MCF 10A (cell line): Measurements from ENCODE around the gene RNF5. TPM values are rescaled to one million over a fixed set of nuclear protein-coding genes. Genes with fewer than 3 reads are reported as not detected.
A peak's percentile ranks its signal among the peaks of the same experiment; 100 is the strongest.

ENCODE experiments used
- BruUV-seq: library from RNA; stranded (reverse); fragments of 400-500 nt; replicated peaks from 2 replicates; lab custom pipeline; 2021; lab: Mats Ljungman, UMichigan
- CTCF ChIA-PET: fragments of 300-600 bp; sonication (Branson Sonifier 250); formaldehyde crosslinking; extraction: SDS; loops from one replicate; lab custom pipeline; 2021; ENCODE audit warnings: antibody characterized with exemption, inconsistent platforms; lab: Yijun Ruan, JAX
- POLR2A ChIA-PET: fragments of 300-600, 350-650 bp; sonication (Branson Sonifier 250); formaldehyde crosslinking; extraction: SDS; loops from one replicate; lab custom pipeline; 2020; ENCODE audit warnings: antibody characterized with exemption, inconsistent platforms; lab: Yijun Ruan, JAX
- DNase-seq: peaks from one replicate; pipeline ENCODE4 v3.0.0-alpha.2; 2018; ENCODE audit not compliant: unreplicated experiment
- H3K27ac Mint-ChIP-seq: one replicate; pipeline ENCODE4 v1.8.0; 2022; ENCODE audit warnings: mild to moderate bottlenecking, low read depth, mixed read lengths; ENCODE audit not compliant: unreplicated experiment
- H3K27me3 Mint-ChIP-seq: one replicate; pipeline ENCODE4 v1.8.0; 2022; ENCODE audit warnings: mixed read lengths; ENCODE audit not compliant: insufficient read depth, unreplicated experiment
- H3K36me3 Mint-ChIP-seq: one replicate; pipeline ENCODE4 v1.8.0; 2022; ENCODE audit warnings: mild to moderate bottlenecking, moderate library complexity, mixed read lengths; ENCODE audit not compliant: insufficient read depth, unreplicated experiment
- H3K4me1 Mint-ChIP-seq: one replicate; pipeline ENCODE4 v1.8.0; 2022; ENCODE audit warnings: mixed read lengths; ENCODE audit not compliant: insufficient read depth, unreplicated experiment
- H3K4me3 Mint-ChIP-seq: one replicate; pipeline ENCODE4 v1.8.0; 2022; ENCODE audit warnings: mild to moderate bottlenecking, moderate library complexity, mixed read lengths; ENCODE audit not compliant: unreplicated experiment
- H3K9me3 Mint-ChIP-seq: one replicate; pipeline ENCODE4 v1.8.0; 2022; ENCODE audit warnings: mixed read lengths; ENCODE audit not compliant: unreplicated experiment
- intact Hi-C: fragments of 100-400 bp; cut with micrococcal nuclease; formaldehyde crosslinking; loops from 2 replicates; pipeline ENCODE4 v1.14.1; 2022
- total RNA-seq: library from RNA; stranded (reverse); gene quantifications from 2 replicates; pipeline ENCODE4 v1.2.3, GENCODE V29; 2022
- TF ChIP-seq, protein P1 (sequence below): fragments of 200-600 bp; IDR thresholded peaks from one replicate; pipeline ENCODE4 v1.8.0; 2022; ENCODE audit warnings: antibody characterized with exemption, mild to moderate bottlenecking; ENCODE audit not compliant: unreplicated experiment

RNF5 gene
- total RNA-seq, 1 experiment from 2014 or later, result 28.1 TPM

DNA sequence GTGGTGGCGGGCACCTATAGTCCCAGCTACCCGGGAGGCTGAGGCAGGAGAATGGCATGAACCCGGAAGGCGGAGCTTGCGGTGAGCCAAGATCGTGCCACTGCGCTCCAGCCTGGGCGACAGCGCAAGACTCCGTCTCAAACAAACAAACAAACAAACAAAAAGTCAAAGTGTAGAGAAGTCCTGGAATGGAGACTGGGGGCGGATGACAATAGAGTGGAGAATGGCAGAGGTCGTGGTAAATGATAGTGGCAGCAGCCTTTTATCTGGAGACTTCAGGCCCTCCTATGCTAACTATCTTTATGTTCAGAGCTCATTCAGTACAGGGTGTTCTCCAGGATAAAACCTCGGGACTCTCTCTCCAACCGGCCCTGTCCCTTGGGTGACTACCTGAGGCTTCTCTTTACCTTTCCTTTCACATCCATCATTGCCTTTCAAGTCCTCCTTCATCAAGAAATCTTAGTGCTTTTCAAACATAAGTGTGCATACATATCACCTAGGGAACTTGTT is 46.7 kb upstream of the RNF5 start:
- ChIA-PET POLR2A (interaction anchor here (1.4 to 4.9 kb wide), 6 partner anchors 15 to 840 kb away, joined by 3 to 100 read pairs (median 7); partner anchors contain the start of genes AGPAT1 and RNF5), CTCF (interaction anchor here (0.6 kb wide), 2 partner anchors 23 to 551 kb away, joined by 3 to 6 read pairs; no protein-coding TSS in a partner anchor)
- Mint-ChIP-seq H3K9me3 (no peaks in the 10 kb centered on the region), H3K36me3 (peaks cover 25% of the 10 kb centered on the region), H3K4me3 (peak overlapping the region; percentile 15), H3K27me3 (peaks cover 11% of the 10 kb centered on the region), H3K27ac (no peak overlapping the region), H3K4me1 (peaks cover 23% of the 10 kb centered on the region)
- BruUV-seq, result no TSS peak
- DNase-seq, result no peak
- TF ChIP-seq, protein P1, sequence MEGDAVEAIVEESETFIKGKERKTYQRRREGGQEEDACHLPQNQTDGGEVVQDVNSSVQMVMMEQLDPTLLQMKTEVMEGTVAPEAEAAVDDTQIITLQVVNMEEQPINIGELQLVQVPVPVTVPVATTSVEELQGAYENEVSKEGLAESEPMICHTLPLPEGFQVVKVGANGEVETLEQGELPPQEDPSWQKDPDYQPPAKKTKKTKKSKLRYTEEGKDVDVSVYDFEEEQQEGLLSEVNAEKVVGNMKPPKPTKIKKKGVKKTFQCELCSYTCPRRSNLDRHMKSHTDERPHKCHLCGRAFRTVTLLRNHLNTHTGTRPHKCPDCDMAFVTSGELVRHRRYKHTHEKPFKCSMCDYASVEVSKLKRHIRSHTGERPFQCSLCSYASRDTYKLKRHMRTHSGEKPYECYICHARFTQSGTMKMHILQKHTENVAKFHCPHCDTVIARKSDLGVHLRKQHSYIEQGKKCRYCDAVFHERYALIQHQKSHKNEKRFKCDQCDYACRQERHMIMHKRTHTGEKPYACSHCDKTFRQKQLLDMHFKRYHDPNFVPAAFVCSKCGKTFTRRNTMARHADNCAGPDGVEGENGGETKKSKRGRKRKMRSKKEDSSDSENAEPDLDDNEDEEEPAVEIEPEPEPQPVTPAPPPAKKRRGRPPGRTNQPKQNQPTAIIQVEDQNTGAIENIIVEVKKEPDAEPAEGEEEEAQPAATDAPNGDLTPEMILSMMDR, result no peak
- intact Hi-C loops, result no loop called here

DNA sequence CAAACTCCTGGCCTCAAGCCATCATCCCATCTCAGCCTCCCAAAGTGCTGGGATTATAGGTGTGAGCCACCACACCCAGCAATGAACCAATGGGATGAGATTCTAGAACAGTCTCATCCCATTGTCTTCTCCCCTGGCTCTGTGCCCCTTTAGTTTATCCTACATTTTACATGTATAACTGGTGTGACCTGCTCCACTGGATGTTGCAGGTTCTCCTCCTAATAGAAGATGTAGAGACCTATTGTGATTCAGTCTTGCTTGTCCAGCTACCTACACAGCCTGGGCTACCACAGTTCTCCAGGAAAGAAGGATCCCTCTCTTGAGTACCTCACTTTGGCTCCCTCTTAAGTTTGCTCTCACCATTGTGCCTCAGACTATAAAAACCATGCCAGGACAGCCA is 46.1 kb upstream of the RNF5 start:
- no peak overlapping the region for H3K27ac Mint-ChIP-seq
- no peak for DNase-seq
- no TSS peak for BruUV-seq

DNA sequence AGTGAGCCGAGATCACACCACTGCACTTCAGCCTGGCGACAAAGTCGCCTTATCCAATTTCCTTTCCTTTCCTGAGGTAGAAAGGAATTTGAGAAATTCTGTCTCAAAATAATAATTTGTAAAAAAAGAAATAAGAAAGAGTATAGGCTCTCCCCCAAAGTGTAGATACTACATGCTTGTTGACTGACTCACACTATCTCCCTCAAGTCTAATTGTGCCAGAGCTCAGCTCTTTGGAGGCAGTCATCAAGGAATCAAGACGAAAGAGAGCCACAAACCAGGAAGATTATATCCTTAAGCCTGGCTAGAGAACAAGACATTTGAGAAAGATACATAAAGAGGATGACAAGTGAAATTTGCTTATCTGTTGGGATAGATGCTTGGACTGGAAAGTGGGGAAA is 44.4 kb upstream of the RNF5 start:
- TF ChIP-seq, protein P1, result no peak
- CTCF ChIA-PET, result no interaction called here

More for the DNA sequence above, 46.1 kb upstream of the RNF5 start:
- peaks cover 17% of the 10 kb centered on the region for H3K4me1 Mint-ChIP-seq
- intact Hi-C loops, result no loop called here
- peaks cover 24% of the 10 kb centered on the region for H3K36me3 Mint-ChIP-seq
- CTCF ChIA-PET, result interaction anchor here (0.6 to 1.2 kb wide), 2 partner anchors 14 to 24 kb away, joined by 3 to 6 read pairs; no protein-coding TSS in a partner anchor
- H3K9me3 Mint-ChIP-seq, result no peaks in the 10 kb centered on the region
- TF ChIP-seq, protein P1, result no peak
- POLR2A ChIA-PET, result interaction anchor here (3.3 kb wide), 1 partner anchor 14 kb away, joined by 10 read pairs; no protein-coding TSS in a partner anchor
- H3K27me3 Mint-ChIP-seq, result peaks cover 13% of the 10 kb centered on the region
- peak overlapping the region; percentile 15 for H3K4me3 Mint-ChIP-seq

DNA sequence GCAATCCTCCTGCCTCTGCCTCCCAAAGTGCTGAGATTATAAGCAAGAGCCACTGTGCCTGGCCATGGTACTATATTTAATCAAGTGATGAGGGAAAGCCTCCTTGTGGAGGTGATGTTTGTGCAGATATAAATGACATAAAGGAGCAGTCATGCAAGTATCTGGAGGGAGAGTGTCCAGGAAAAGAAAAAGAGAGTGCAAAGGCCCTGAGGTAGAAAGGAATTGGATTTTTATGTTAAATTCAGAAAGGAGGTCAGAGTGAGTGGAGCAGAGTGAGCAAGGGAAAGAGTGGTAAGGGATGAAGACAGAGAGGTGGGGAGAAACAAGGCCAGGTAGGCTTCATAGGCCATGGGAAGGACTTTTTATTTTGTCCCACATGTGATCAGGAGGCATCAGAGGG is 40.8 kb upstream of the RNF5 start:
- CTCF ChIA-PET, result interaction anchor here (0.6 kb wide), 1 partner anchor 414 kb away, joined by 3 read pairs; no protein-coding TSS in a partner anchor

More for the DNA sequence above, 44.4 kb upstream of the RNF5 start:
- Mint-ChIP-seq H3K27me3 (peaks cover 21% of the 10 kb centered on the region), H3K36me3 (peaks cover 18% of the 10 kb centered on the region), H3K9me3 (no peaks in the 10 kb centered on the region), H3K4me3 (no peak overlapping the region), H3K27ac (no peak overlapping the region), H3K4me1 (peaks cover 6% of the 10 kb centered on the region)
- no TSS peak for BruUV-seq
- POLR2A ChIA-PET, result no interaction called here
- intact Hi-C loops, result no loop called here
- no peak for DNase-seq

More for the DNA sequence above, 40.8 kb upstream of the RNF5 start:
- peaks cover 21% of the 10 kb centered on the region for H3K27me3 Mint-ChIP-seq
- peaks cover 5% of the 10 kb centered on the region for H3K4me1 Mint-ChIP-seq
- TF ChIP-seq, protein P1, result no peak
- no peak overlapping the region for H3K27ac Mint-ChIP-seq
- peaks cover 12% of the 10 kb centered on the region for H3K36me3 Mint-ChIP-seq
- no peak for DNase-seq
- intact Hi-C loops, result no loop called here
- no peaks in the 10 kb centered on the region for H3K9me3 Mint-ChIP-seq
- H3K4me3 Mint-ChIP-seq, result no peak overlapping the region
- no TSS peak for BruUV-seq
- POLR2A ChIA-PET, result interaction anchor here (0.7 kb wide), 1 partner anchor 35 kb away, joined by 3 read pairs; no protein-coding TSS in a partner anchor
